Measurements from ENCODE around the gene UBE4B. TPM values are rescaled to one million over a fixed set of nuclear protein-coding genes. Genes with fewer than 3 reads are reported as not detected.
"Not testable (repeated sequence)": the region's sequence is repeated elsewhere in the genome, so short reads cannot be mapped to it uniquely, and the experiment has no call there.

The UBE4B gene
- total RNA-seq, 1 donor from 2014 or later = 36.2 TPM

GRCh38 chr1:10014016-10014415 lies 18.7 kb upstream of the UBE4B start:
- Histone ChIP-seq H3K4me3 (no peak overlapping the region), H3K36me3 (no peaks in the 10 kb centered on the region)
- TF ChIP-seq, protein P1, sequence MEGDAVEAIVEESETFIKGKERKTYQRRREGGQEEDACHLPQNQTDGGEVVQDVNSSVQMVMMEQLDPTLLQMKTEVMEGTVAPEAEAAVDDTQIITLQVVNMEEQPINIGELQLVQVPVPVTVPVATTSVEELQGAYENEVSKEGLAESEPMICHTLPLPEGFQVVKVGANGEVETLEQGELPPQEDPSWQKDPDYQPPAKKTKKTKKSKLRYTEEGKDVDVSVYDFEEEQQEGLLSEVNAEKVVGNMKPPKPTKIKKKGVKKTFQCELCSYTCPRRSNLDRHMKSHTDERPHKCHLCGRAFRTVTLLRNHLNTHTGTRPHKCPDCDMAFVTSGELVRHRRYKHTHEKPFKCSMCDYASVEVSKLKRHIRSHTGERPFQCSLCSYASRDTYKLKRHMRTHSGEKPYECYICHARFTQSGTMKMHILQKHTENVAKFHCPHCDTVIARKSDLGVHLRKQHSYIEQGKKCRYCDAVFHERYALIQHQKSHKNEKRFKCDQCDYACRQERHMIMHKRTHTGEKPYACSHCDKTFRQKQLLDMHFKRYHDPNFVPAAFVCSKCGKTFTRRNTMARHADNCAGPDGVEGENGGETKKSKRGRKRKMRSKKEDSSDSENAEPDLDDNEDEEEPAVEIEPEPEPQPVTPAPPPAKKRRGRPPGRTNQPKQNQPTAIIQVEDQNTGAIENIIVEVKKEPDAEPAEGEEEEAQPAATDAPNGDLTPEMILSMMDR (IDR thresholded peaks at IDR 0.05) = no peak

DNA sequence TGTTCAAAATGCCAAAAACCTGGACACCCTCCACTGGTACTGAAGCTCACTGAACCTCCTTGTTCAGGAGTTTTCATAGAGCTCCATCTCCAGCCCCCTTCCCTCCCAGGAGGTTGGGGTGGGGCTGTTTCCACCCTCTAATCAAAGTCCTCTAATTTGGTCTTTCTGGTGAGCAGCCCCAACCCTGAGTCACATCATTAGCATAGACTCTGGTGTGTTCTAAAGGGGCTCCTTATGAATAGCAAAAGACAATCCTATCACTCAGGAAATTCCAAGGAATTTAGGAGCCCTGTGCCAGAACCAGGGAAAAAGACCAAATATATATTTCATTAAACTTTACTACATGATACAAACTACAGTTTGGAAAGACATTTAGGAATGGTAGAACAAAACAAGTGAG lies 13.2 kb upstream of the UBE4B start:
- no peaks in the 10 kb centered on the region for H3K4me1 ChIP-seq
- no peaks in the 10 kb centered on the region for H3K27me3 ChIP-seq
- H3K27ac ChIP-seq = no peak overlapping the region
- DNase-seq = no peak
- H3K9me3 ChIP-seq = no peaks in the 10 kb centered on the region
- no peak overlapping the region for H3K4me3 ChIP-seq
- no peak for ATAC-seq
- TF ChIP-seq, protein P1 (IDR thresholded peaks at IDR 0.05) = no peak
- no peaks in the 10 kb centered on the region for H3K36me3 ChIP-seq
- intact Hi-C loops (cut with DNase I) = no loop called here

More at GRCh38 chr1:10014016-10014415, 18.7 kb upstream of the UBE4B start:
- no peak overlapping the region for H3K27ac ChIP-seq
- no peaks in the 10 kb centered on the region for H3K4me1 ChIP-seq
- no peaks in the 10 kb centered on the region for H3K27me3 ChIP-seq
- intact Hi-C loops (cut with DNase I) = no loop called here
- H3K9me3 ChIP-seq = no peaks in the 10 kb centered on the region
- ATAC-seq (no peak), DNase-seq (no peak)

GRCh38 chr1:10020086-10020485 lies 12.7 kb upstream of the UBE4B start:
- DNase-seq (no peak), ATAC-seq (no peak)
- H3K36me3 ChIP-seq = no peaks in the 10 kb centered on the region
- H3K9me3 ChIP-seq = no peaks in the 10 kb centered on the region
- intact Hi-C loops (cut with DNase I) = no loop called here
- H3K4me3 ChIP-seq = no peak overlapping the region
- H3K27ac ChIP-seq = no peak overlapping the region
- H3K4me1 ChIP-seq = no peaks in the 10 kb centered on the region
- TF ChIP-seq, protein P1 (IDR thresholded peaks at IDR 0.05) = no peak
- H3K27me3 ChIP-seq = no peaks in the 10 kb centered on the region

- not testable (repeated sequence) for H3K27me3 ChIP-seq
Measured at GRCh38 chr1:10020678-10021077, 12.1 kb upstream of the UBE4B start.

DNA sequence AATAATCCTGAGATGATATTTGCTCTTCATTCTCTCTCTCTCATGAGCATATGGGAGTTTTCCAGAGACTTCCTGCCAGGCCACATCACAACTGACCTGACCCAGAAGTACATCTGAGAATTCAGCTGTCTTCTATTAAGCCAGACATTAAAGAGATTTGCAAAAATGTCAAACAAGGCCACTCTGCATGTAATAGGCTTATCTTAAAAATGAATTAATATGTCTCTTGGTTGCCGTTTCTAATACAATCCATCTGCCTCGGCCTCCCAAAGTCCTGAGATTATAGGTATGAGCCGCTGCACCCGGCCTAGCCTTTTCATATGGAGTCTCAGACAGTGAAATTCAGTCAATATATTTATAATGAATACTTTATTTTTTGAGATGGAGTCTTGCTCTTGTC lies 10.8 kb upstream of the UBE4B start:
- H3K4me3 ChIP-seq; DNase-seq; intact Hi-C loops (cut with DNase I); H3K27me3 ChIP-seq; ATAC-seq; H3K27ac ChIP-seq; H3K36me3 ChIP-seq; H3K4me1 ChIP-seq; H3K9me3 ChIP-seq: not testable (repeated sequence)

More at GRCh38 chr1:10020678-10021077, 12.1 kb upstream of the UBE4B start:
- ATAC-seq; intact Hi-C loops (cut with DNase I); H3K4me1 ChIP-seq; H3K9me3 ChIP-seq; H3K4me3 ChIP-seq; DNase-seq; H3K27ac ChIP-seq; H3K36me3 ChIP-seq: not testable (repeated sequence)

DNA sequence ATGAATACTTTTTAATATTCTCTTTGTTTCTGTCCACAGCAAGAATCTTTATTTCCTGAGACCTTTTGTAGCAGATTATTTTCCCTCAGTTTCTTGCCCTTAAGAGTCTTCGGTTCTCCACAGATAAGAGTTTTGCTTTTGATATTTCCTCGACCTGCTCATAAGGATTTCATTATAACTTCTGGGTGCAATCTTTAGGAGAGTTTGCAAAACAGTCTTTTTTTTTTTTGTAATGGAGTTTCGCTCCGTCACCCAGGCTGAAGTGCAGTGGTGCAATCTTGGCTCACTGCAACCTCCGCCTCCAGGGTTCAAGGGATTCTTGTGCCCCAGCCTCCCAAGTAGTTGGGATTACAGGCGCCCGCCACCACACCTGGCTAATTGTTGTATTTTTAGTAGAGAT lies 10.1 kb upstream of the UBE4B start:
- ATAC-seq (no peak), DNase-seq (no peak)
- intact Hi-C loops (cut with DNase I) = no loop called here
- Histone ChIP-seq H3K27ac (no peak overlapping the region), H3K9me3 (no peaks in the 10 kb centered on the region), H3K4me3 (no peak overlapping the region), H3K4me1 (no peaks in the 10 kb centered on the region), H3K36me3 (no peaks in the 10 kb centered on the region), H3K27me3 (no peaks in the 10 kb centered on the region)
- TF ChIP-seq, protein P1 (IDR thresholded peaks at IDR 0.05) = no peak

- no peaks in the 10 kb centered on the region for H3K27me3 ChIP-seq
- no peaks in the 10 kb centered on the region for H3K36me3 ChIP-seq
- TF ChIP-seq, protein P1 (IDR thresholded peaks at IDR 0.05) = no peak
- intact Hi-C loops (cut with DNase I) = no loop called here
- no peak overlapping the region for H3K27ac ChIP-seq
- ATAC-seq = no peak
- H3K4me3 ChIP-seq = no peak overlapping the region
- H3K9me3 ChIP-seq = no peaks in the 10 kb centered on the region
- no peak for DNase-seq
- no peaks in the 10 kb centered on the region for H3K4me1 ChIP-seq
Measured at GRCh38 chr1:10025354-10025753, 7.4 kb upstream of the UBE4B start.
